Jurkat, Clone E6-1 (cell line): ENCODE data around the gene NCAPG.

ENCODE experiments used
- DNase-seq: peaks from one replicate; pipeline ENCODE4 v3.0.0-alpha.2; 2011; ENCODE audit warnings: low read depth, low spot score
- H3K4me3 ChIP-seq: 2 replicates; pipeline ENCODE4 v1.5.1; 2011; ENCODE audit warnings: mild to moderate bottlenecking, low read length, control low read depth, moderate library complexity

NCAPG gene

GRCh38 chr4:17865866-17866363 lies 55.1 kb downstream of the NCAPG start:
- no peak overlapping the region for H3K4me3 ChIP-seq
- no peak for DNase-seq

GRCh38 chr4:17866810-17867209 lies 56.0 kb downstream of the NCAPG start:
- H3K4me3 ChIP-seq, result no peak overlapping the region
- DNase-seq, result no peak

GRCh38 chr4:17867276-17867675 lies 56.5 kb downstream of the NCAPG start:
- H3K4me3 ChIP-seq, result no peak overlapping the region
- no peak for DNase-seq

GRCh38 chr4:17869327-17869726 lies 58.5 kb downstream of the NCAPG start:
- DNase-seq, result no peak
- H3K4me3 ChIP-seq, result no peak overlapping the region

GRCh38 chr4:17875402-17876070 lies 64.8 kb downstream of the NCAPG start:
- H3K4me3 ChIP-seq, result no peak overlapping the region

GRCh38 chr4:17876943-17877342 lies 66.2 kb downstream of the NCAPG start:
- no peak overlapping the region for H3K4me3 ChIP-seq
- DNase-seq, result no peak

More at GRCh38 chr4:17875402-17876070, 64.8 kb downstream of the NCAPG start:
- DNase-seq, result no peak

- no peak overlapping the region for H3K4me3 ChIP-seq
- DNase-seq, result no peak
These were observed 66.9 kb downstream of the NCAPG start for GRCh38 chr4:17877661-17878060.

- no peak overlapping the region for H3K4me3 ChIP-seq
- DNase-seq, result no peak
These were observed 73.3 kb downstream of the NCAPG start for GRCh38 chr4:17884063-17884462.

GRCh38 chr4:17884511-17884910 lies 73.7 kb downstream of the NCAPG start:
- DNase-seq, result no peak
- H3K4me3 ChIP-seq, result no peak overlapping the region

GRCh38 chr4:17889692-17890091 lies 78.9 kb downstream of the NCAPG start:
- H3K4me3 ChIP-seq, result no peak overlapping the region
- DNase-seq, result no peak

- no peak for DNase-seq
- no peak overlapping the region for H3K4me3 ChIP-seq
These were observed 83.6 kb downstream of the NCAPG start for GRCh38 chr4:17894421-17894820.
